Measurements from ENCODE around the gene PRDM13.
"Not testable (repeated sequence)": the region's sequence is repeated elsewhere in the genome, so short reads cannot be mapped to it uniquely, and the experiment has no call there.

Gene PRDM13

DNA sequence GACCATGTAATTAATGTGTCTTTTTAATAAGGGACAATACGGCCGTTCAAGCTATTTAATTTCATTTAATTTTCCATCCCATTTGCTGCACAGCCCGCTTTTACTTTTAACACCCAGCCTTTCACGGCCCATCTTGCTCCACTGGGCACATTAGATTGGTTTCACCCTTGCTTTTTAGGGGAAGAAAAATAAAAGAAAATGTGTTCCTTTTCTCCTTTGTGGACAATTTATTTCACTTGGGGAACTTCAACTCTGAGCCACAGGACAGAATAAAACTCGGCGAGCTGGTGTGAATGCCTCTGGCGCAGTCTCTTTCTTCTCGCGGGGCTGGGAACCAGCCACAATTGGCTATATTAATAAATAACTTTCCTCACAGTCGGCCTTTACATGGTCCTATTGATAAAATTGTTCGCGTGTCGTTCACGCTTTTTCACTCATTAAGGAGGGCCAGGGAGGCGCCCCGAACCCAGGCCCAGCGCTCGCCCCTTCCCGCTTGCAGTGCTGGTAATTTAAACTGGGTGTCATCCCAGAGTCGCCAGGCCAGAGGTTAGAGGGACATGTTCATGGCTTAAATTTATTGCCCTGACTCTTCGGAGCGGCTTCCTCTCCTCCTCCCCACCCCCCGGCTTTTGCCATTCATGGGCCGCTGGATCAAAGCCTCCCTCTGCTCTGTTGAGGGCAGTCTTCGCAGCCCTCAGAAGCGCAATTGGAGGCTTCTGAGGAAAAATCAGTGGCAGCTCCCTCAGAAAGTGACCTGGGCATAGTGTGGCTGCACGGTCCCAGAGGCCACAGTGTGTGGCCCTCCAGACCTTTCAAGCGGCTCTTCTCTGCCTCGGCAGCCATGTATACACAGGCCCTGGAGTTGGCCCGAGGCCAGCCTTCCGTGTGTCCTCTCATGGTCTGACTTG is 2.2 kb upstream of the PRDM13 start:
- FAIRE-seq: no peak

DNA sequence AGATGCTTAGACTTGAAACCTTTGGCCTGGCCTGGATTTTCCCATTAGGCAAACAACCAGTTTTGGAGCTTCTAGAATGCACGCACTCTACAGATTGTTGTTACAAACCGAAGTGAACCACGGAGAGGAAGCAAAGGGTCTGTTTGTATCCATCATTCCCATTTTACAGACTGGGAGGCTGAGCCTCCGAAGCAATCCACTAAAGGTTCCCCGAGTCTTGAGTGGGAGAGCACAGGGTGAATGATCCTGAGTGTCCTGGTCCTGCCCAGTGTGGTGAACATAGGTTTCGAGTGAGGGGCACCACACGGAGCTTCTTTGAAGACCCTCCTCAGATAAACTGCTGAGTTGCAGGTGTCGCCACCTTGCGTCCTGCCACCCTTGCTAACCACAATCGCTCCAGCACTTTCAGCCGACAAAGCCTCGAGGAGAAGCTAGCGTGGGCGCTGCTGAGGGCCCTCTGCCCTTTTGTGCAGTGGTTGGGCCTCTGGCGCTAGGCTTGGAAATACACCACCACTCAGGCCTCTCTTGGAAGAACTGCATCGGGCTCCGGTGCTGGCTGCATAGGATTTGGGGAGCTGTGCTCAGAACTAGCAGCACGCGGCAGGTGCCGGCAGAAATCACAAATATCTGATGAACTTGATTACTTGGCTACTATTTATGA is 1.4 kb upstream of the PRDM13 start:
- FAIRE-seq: no peak

DNA sequence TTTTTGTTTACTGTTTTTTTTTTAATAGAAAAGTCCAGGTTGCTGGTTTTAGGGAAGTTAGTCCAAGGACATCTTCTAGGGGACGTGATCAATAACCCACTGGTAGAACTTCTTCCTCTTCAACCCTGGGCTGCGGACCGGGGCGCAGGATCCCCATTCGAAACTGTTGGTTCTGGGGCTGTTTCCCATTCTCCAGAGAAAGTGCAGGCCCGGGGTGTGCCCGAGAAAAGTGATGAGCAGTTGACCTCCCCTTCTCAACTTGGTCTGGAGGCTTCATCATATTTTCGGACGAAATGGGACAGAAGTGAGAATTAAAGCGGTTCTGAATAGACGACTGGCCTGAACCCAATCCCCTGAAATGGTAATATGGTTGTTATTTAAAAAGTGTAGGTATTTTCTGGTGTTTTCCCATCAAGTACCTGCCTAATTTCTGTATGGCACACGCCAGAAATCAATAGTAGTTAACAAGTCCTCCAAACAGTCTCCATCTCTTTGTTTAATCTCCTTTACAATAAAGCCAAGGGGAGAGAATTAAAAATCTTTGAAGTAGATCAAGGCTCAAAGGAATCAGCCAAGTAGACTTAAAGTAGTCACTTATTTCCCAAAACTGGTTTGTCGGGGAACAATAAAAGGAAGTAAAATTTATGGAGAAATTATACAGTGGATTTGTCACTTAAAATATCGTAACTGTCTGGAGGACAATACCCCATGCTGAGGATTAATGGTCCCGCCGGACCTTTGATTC is 550 bp upstream of the PRDM13 start:
- FAIRE-seq: no peak

DNA sequence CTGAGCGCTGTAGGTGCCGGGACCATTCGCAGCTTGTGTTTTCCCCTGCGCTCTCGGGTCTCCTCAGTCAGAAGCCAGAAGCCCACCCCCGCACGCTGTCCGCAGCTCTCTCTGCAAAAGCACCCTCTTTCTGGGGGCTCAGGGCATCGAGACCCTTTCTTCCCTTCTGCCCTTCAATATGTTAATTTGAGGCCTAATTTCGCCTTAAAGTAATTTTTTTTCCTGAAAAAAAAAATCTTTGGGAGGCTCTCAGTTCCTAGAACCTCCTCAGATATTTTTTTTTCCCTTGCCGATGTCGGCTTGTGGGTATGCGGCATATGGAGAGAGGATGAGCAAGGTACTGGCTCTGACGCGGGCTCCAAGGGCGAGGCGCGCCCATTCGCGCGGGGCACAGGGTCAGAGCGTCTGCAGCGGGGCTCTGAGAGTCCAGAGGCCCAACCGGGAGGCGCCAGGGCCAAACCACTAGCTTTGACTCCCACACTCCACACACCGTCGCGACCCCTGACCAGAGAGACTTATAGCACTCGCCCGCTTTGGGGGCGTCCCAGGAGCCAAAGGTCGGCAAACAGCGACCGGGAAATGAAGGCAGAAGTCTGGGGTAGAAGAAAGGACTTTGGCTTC is 893 bp downstream of the PRDM13 start:
- no peak for FAIRE-seq

DNA sequence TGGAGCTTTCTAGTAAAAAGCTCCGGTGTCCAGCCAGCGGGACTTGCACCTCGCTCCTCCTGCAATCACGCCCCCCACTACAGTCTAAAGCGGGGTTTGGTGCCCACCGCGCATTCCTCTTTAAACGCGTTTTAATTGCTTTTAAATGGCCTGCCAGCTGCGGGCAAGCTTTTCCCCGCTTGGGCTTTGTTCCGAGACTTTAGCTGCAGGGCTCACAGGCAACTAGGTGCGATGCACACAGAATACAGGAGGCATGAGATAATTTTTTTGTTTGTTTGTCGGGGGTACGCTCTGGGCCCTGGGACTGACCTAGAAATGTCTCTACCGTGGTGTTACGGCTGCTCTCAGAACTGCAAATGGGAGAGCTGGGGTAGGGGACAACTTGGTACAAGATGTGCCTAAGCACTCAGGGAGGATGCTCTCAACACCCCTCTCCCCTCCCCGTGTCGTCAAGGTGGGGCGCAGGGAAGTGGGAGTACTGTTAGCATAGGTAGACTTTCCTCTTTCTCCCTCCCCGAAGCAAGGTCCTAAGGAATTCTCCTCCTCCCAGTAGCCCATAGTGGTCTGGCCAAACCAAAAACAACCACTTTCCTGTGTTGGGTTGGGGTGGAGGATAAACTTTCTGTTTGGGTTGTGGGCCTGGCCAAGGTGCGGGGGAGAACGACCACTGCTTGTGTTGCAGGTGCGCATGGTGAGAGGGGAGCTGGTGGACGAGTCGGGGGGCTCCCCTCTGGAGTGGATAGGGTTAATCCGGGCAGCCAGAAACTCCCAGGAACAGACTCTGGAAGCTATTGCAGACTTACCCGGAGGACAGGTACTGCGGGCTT is 1.6 kb downstream of the PRDM13 start:
- FAIRE-seq: no peak

DNA sequence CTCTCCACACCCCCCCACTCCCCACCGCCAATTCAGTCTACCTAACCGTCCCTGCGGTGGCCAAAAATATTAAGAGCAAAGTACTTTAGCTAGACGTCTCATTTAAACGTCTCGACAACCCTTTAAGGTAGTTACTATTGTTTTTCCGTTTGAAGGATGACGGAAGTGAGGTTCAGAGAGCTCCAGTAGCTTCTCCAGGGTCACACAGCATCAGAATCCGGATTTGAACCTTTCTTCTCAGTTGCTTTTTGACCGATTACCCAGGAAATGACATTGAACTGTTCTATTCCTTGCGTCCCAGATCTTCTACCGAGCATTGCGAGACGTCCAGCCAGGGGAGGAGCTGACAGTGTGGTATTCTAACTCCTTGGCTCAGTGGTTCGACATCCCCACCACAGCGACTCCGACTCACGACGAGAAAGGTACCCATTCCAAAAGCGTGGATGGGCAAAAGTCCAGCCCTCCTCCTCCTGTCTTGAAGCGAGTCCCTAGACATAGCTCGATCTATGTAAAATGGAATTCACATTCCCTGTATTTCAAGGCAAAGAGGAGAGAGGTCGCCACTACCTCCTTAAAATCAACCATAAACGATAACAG is 2.4 kb downstream of the PRDM13 start:
- no peak for FAIRE-seq

DNA sequence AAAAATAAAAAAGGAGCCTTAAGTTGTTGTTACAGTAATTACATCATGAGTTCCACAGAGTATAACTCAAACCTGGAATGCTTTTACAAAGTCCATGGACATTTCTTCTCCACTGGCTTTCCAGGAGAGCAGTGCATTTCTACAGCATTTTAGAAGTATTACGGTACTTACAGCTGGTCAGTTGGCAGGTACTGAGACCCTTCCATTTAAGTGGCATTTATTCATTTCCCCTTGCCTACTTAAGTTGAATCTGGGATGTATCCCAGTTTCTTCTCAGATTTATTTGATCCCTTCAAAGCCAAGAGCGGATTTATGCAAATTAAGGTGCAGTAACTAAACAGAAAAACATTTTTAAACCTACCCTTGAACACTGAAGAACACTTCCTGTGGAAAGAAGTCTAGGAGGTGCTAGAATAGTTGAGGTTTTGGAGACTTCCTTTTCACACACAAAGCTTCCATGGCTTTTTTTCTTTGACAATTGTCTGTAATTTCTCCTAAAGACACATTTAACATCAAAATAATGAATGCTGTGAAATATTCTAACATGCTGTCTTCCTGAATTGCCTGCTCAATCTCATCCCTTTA is 3.4 kb downstream of the PRDM13 start:
- no peak for FAIRE-seq

DNA sequence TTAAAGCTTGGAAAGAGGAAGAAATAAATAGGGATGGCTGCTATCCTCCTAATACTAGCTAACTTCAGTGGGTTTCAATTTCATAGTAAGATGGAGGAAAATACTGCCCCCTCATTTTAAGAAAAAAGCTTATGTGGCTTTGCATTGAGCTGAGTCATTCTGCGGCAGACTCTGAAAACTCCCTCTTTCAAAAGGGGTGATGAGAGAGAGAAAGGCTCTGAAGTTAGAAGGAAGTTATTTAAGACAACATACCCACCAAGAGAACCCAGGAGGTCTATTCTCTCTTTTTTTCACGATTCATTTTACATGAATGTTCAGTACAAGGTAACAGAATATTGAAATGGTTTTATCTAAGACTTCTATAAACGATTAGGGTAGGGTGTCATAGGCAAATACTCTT is 4.5 kb downstream of the PRDM13 start:
- no peak for FAIRE-seq

DNA sequence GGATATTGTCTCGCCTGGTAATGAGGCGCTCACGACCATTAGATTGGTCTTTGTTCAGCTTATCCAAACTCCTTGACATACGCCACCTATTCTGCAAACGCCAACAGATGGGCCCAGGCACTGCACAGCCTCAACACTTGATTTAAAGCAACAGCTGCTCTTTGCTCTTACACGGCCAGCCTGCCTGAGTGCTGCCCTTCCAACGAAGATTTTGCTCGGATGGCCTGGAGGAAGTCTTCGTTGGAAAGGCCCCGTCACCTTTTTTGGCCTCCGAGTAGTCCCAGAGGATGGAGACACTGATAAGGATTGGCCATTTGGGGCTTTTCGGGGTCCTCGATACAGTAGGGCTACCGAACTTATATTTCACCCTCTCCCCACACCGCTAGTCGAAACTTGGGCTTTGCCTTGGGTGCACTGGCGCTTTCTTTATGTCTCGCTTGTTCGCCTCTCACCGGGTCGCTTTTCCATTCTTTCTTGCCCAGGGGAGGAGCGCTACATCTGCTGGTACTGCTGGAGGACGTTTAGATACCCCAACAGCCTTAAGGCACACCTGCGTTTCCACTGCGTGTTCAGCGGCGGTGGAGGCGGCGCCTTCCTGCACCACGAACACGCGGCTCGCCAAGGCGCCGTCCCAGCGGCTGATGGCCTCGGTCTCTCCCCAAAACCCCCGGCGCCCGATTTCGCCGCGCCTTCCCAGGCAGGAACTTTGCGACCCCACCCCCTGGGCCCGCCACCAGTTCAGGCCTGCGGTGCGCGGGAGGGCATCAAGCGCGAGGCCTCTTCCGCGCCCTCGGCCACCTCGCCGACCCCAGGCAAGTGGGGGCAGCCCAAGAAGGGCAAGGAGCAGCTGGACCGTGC is 6.1 kb downstream of the PRDM13 start:
- FAIRE-seq: no peak

DNA sequence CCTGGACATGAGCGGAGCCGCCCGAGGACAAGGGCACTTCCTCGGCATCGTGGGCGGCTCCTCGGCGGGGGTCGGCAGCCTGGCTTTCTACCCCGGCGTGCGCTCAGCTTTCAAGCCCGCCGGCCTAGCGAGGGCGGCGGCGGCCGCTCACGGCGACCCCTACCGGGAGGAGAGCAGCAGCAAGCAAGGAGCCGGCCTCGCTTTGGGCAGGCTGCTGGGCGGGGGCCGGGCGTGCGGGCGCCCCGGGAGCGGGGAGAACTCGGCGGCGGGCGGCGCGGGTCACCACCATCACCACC is 6.7 kb downstream of the PRDM13 start:
- no peak for FAIRE-seq

DNA sequence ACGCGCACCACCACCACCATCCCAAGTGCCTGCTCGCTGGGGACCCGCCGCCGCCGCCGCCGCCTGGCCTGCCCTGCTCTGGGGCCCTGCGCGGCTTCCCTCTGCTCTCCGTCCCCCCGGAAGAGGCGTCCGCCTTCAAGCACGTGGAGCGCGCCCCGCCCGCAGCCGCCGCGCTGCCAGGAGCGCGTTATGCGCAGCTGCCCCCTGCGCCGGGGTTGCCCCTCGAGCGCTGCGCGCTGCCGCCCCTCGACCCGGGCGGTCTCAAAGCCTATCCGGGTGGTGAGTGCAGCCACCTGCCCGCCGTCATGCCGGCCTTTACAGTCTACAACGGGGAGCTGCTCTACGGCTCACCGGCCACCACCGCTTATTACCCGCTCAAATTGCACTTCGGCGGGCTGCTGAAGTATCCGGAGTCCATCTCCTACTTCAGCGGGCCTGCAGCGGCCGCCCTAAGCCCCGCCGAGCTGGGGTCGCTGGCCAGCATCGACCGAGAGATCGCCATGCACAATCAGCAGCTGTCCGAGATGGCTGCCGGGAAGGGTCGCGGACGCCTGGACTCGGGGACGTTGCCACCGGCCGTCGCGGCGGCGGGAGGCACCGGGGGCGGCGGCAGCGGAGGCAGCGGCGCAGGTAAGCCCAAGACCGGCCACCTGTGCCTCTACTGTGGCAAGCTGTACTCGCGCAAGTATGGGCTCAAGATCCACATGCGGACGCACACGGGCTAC is 7.2 kb downstream of the PRDM13 start:
- FAIRE-seq: no peak

DNA sequence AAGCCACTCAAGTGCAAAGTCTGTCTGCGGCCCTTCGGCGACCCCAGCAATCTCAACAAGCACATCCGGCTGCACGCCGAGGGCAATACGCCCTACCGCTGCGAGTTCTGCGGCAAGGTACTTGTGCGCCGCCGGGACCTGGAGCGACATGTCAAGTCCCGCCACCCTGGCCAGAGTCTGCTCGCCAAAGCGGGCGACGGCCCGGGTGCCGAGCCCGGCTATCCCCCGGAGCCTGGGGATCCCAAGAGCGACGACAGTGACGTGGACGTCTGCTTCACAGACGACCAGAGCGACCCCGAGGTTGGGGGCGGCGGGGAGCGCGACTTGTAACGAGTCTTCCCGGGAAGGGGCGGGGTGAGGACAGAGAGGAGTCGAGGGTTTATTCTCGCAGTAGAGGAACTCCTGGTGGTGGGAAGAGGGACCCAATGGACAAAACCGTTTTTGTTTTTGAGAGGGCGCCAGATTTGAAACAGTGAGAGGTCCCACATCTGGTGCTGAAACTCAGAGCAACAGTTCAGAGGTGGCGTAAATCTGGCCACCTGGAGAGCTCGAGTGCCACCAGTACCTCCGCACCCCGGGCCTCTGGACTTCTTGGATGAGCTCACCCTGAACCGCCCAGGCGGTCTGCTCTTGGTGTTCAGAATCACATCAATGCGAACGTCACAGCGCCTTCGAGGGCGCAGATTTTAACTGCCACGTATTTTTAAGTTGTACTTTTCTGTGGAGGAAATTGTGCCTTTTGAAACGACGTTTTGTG is 8.0 kb downstream of the PRDM13 start:
- FAIRE-seq: no peak

DNA sequence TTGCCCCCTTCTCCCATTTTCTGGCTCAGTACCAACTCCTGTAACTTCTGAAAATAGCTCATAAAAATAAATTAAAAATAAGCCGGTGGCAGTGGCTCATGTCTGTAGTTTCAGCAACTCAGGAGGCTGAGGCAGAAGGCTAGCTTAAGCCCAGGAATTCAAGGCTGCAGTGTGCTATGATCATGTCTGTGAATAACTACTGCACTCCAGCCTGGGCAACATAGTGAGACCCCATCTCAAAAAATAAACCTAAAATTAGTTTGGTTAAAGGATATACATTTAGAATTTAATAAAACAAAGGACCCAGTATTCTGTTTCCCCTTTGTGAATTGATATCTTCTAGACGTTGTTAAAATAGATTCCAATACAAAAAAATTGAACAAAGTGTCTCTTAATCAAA is 10.5 kb downstream of the PRDM13 start:
- FAIRE-seq: no peak

DNA sequence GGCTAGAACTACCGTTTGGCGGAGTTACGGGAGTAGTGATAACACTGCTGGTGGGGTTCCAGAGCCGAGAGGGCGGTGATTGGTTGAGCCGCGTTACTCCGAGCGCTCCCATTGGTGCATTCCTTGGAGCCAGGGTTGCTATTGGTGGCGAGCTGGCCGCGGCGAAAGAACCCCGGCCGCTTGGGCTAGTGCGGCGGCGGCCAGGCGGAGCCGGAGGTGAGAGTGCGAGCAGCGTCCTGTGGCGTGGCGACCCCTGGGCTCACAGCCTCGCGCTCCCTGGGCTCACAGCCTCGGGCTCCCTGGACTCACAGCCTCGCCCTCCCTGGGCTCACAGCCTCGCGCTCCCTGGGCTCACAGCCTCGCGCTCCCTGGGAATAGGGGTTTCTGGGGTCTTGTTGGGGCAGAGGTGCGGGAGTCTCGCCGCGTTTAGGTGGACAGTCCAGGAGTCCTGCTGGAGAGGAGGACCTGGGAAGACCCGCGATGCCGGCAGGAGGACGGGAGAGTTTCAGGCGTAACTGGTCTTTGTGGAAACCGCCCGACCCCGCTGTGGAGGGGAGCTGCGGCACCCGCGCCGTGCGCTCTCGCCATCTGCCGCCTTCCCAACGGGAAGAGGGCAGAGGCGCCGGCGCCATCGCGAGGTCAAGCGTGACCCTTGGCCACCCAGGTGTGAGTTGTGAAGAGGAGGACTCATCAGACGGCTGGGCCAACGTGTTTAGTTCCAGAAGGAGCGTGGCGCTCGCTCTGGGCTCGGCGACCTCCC is 12.2 kb downstream of the PRDM13 start:
- FAIRE-seq: no peak

DNA sequence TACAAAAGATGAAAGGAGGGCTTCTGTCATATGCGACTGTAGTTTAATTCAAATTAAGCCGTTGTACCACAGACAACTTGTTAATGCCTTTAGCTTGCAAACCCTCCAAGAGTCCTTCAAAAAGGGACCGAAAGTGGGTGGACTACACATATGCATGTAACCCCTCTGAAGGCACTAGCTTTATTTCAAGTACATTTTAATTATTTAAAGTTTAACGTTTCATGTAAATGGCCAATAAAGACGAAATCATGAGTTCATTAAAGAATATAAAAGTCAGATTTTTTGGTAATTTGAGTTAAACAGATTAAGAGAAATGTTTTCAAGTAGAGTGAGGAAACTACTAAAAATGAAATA is 12.8 kb downstream of the PRDM13 start:
- no peak for FAIRE-seq

DNA sequence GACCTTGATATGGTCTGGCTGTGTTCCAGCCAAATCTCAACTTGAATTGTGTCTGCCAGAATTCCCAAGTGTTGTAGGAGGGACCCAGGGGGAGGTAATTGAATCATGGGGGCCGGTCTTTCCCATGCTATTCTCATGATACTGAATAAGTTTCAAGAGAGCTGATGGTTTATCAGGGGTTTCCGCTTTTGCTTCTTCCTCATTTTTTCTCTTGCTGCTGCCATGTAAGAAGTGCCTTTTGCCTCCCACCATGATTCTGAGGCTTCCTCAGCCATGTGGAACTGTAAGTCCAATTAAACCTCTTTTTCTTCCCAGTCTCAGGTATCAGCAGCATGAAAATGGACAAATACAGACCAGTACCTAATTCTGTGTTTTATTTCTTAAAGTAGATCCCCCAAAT is 15.4 kb downstream of the PRDM13 start:
- not testable (repeated sequence) for FAIRE-seq

DNA sequence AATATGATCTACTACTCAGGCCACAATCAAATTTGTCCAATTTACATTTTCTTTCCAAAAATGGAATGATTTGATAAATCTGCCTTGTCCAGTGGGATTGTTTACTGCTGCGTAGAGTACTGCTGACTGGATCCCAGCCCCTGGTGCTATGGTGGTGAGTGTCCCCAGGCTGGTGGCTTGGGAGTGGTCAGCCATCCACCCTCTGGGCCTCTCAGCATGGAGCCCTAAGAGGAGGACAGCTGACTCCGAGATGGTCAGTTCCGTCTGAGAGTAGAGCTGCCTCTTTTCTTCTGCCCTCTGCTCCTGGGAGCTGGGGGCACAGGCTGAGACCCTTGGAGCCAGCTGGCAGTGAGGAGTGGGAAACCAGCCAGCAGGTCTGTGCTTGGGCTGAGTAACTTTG is 22.7 kb downstream of the PRDM13 start:
- no peak for FAIRE-seq

DNA sequence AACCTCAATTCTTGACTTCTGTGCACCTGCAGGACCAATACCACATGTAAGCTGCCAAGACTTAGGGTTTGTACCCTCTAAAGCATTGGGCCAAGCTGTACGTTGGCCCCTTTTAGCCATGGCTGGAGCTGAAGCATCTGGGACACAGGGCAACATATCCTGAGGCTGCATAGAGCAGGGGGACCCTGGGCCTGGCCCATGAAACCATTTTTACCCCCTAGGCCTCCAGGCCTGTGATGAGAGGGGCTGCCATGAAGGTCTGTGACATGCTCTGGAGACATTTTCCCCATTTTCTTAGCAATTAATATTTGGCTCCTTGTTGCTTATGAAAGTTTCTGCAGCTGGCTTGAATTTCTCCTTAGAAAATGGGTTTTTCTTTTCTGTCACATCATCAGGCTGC is 31.0 kb downstream of the PRDM13 start:
- FAIRE-seq: no peak

DNA sequence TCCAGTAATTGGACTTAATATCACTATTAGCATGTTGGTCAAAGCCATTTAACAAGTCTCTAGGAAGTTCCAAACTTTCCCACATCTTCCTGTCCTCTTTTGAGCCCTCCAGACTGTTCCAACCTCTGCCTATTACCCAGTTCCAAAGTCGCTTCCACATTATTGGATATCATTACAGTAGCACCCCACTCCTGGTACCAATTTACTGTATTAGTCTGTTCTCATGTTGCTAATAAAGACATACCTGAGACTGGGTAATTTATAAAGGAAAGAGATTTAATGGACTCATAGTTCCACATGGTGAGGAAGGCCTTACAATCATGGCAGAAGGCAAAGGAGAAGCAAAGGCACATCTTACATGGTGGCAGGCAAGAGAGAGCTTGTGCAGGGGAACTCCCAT is 31.7 kb downstream of the PRDM13 start:
- not testable (repeated sequence) for FAIRE-seq
